T-helper 2 cell treated with Interferon-gamma antibody and Interleukin-4, amounts not matched to agents 5 μg/mL and 100 μg/mL, for 36 hours (primary cell): ENCODE measurements around the gene TEX11.
"Not testable (repeated sequence)": the region's sequence is repeated elsewhere in the genome, so short reads cannot be mapped to it uniquely, and the experiment has no call there.

Experiments used
- DNase-seq: peaks from one replicate; pipeline ENCODE4 v3.0.0; 2021; ENCODE audit warnings: low spot score
- H3K27ac Mint-ChIP-seq: one replicate; pipeline ENCODE4 v1.8.0; 2021; ENCODE audit warnings: mild to moderate bottlenecking, mixed read lengths
- H3K27me3 Mint-ChIP-seq: one replicate; pipeline ENCODE4 v1.8.0; 2021; ENCODE audit warnings: low read depth, mixed read lengths
- H3K36me3 Mint-ChIP-seq: one replicate; pipeline ENCODE4 v1.8.0; 2021; ENCODE audit warnings: low read depth, mixed read lengths
- H3K4me1 Mint-ChIP-seq: one replicate; pipeline ENCODE4 v1.8.0; 2021; ENCODE audit warnings: low read depth, mixed read lengths
- H3K4me3 Mint-ChIP-seq: one replicate; pipeline ENCODE4 v1.8.0; 2022; ENCODE audit warnings: mild to moderate bottlenecking, moderate library complexity, mixed read lengths
- H3K9me3 Mint-ChIP-seq: one replicate; pipeline ENCODE4 v1.8.0; 2021; ENCODE audit warnings: mixed read lengths

The TEX11 gene

DNA sequence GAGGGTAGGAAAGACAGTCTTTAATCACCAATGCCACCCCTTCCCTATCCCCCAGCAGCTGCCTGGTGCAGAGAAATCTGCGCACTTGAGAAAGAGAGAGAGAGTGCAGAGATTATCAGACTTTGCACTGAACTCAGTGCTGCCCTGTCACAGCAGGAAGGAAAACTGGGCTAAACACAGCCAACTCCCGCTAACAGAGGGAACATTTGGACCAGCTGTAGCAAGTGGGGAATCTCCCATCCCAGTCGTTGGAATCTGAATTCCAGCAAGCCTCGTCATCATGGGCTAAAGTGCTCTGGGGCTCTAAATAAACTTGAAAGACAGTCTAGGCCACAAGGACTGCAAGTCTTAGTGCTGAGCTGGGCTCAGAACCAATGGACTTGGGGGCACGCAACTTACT, 295.2 kb downstream of the TEX11 start:
- Mint-ChIP-seq H3K4me3 (no peak overlapping the region), H3K4me1 (peaks cover 2% of the 10 kb centered on the region), H3K27me3 (peaks cover 6% of the 10 kb centered on the region), H3K9me3 (no peaks in the 10 kb centered on the region), H3K27ac (no peak overlapping the region), H3K36me3 (no peaks in the 10 kb centered on the region)
- DNase-seq: no peak

DNA sequence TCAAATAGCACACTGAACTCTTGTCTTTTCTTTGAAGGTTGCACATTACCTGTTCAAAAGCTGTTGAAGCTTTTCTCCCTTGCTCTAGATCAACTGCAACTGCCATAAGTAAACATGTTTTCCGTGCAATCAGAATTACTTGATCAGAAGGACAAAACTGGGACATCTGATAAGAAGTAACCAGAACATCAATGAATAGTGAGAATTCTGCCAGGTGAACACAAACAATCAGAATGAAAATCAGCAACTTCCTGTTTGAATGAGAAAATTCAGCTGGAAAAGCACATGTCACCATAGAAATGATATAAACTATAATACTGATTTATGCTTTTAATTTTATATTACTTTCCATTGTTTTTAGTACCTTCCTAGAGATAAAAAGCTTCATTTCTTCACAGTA, 303.2 kb downstream of the TEX11 start:
- Mint-ChIP-seq H3K4me3 (no peak overlapping the region), H3K4me1 (no peaks in the 10 kb centered on the region), H3K27me3 (no peaks in the 10 kb centered on the region), H3K27ac (no peak overlapping the region), H3K36me3 (no peaks in the 10 kb centered on the region), H3K9me3 (no peaks in the 10 kb centered on the region)
- DNase-seq: no peak

DNA sequence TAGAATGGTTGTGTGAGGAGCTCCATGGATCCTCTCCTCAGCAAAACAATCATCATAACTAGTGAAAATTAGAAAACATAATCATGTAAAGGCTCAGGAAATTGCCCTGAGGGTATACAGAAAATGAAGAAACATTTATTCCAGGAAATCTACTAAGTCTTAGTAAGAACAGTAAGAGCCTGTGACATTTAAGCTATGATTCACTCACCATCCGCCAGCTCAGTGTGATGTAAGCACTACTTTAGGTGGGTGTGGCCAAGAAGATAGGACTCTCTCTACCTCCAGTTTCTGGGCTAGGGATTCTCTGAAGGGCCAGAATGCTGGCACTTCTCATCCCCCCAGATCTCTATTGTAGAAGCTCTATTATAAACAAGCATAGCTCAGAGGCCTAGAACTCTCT, 316.4 kb downstream of the TEX11 start:
- peak; percentile 46 for DNase-seq
- Mint-ChIP-seq H3K27ac (peak overlapping the region; percentile 20), H3K9me3 (peaks cover 4% of the 10 kb centered on the region), H3K36me3 (peaks cover 2% of the 10 kb centered on the region), H3K27me3 (no peaks in the 10 kb centered on the region), H3K4me1 (peaks cover 7% of the 10 kb centered on the region), H3K4me3 (no peak overlapping the region)

DNA sequence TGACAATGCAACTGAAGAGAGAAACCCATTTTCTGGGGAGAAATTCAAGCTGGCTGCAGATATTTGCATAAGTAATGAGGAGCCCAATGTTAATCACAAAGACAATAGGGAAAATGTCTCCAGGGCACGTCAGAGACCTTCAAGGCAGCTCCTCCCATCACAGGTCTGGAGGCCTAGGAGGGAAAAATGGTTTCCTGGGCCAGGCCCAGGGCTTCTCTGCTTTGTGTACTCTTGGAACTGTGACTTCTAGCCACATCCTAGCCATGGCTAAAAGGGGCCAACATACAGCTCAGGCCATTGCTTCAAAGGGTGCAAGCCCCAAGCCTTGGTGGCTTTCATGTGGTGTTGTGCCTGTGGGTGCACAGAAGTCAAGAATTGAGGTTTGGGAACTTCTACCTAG, 321.4 kb downstream of the TEX11 start:
- H3K4me1 Mint-ChIP-seq, H3K9me3 Mint-ChIP-seq, H3K27me3 Mint-ChIP-seq, H3K4me3 Mint-ChIP-seq, DNase-seq, H3K27ac Mint-ChIP-seq, H3K36me3 Mint-ChIP-seq: not testable (repeated sequence)

DNA sequence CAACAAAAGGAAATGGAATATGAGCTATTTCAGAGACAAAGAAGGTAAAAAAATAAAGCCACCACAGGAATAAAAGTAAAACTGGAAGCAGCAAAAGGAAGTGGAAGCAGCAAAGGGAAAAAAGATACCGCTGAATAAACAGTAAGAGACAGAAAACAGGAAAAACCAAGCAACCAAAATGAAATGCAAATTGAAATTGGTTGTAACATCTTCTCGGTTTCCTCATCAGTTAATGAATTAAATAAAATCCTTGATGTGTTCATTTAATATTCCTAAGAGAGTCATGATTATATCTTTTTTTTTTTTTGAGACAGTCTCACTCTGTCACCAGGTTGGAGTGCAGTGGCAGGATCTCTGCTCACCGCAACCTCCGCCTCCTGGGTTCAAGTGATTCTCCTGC, 331.1 kb downstream of the TEX11 start:
- Mint-ChIP-seq H3K27ac (no peak overlapping the region), H3K9me3 (peaks cover 13% of the 10 kb centered on the region), H3K4me1 (no peaks in the 10 kb centered on the region), H3K4me3 (no peak overlapping the region), H3K36me3 (no peaks in the 10 kb centered on the region), H3K27me3 (no peaks in the 10 kb centered on the region)
- DNase-seq: no peak

DNA sequence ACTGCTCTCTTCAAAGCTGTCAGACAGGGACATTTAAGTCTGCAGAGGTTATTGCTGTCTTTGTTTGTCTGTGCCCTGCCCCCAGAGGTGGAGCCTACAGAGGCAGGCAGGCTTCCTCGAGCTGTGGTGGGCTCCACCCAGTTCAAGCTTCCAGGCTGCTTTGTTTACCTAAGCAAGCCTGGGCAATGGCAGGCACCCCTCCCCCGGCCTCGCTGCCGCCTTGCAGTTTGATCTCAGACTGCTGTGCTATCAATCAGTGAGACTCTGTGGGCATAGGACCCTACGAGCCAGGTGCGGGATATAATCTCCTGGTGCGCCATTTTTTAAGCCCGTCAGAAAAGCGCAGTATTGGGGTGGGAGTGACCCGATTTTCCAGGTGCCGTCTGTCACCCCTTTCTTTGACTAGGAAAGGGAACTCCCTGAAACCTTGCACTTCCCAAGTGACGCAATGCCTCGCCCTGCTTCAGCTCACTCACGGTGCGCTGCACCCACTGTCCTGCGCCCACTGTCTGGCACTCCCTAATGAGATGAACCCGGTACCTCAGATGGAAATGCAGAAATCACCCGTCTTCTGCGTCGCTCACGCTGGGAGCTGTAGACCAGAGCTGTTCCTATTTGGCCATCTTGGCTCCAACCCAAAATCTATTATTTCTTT, 338.5 kb downstream of the TEX11 start:
- H3K27ac Mint-ChIP-seq, H3K9me3 Mint-ChIP-seq, H3K36me3 Mint-ChIP-seq, DNase-seq, H3K4me3 Mint-ChIP-seq, H3K27me3 Mint-ChIP-seq, H3K4me1 Mint-ChIP-seq: not testable (repeated sequence)

DNA sequence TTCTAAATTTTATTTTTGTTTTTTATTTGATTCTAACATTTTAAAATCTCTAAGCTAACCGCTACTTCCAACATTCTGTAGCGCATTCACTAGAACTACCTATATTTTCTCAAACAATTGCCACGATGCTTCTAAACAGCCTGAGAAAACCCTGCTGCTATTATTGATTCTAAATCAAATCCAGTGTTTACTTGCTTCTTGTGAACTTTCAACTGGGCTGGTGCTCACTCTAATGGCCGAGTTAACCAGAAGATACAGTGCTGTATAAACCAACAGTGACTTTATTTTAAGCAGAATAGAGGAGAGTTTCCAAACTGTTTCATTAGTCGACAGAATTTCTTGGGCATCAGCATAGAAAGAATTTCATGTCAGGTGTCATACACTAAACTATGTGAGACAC, 353.6 kb downstream of the TEX11 start:
- Mint-ChIP-seq H3K27ac (no peak overlapping the region), H3K27me3 (no peaks in the 10 kb centered on the region), H3K4me1 (peaks cover 8% of the 10 kb centered on the region), H3K9me3 (peaks cover 5% of the 10 kb centered on the region), H3K36me3 (no peaks in the 10 kb centered on the region), H3K4me3 (no peak overlapping the region)
- DNase-seq: no peak

DNA sequence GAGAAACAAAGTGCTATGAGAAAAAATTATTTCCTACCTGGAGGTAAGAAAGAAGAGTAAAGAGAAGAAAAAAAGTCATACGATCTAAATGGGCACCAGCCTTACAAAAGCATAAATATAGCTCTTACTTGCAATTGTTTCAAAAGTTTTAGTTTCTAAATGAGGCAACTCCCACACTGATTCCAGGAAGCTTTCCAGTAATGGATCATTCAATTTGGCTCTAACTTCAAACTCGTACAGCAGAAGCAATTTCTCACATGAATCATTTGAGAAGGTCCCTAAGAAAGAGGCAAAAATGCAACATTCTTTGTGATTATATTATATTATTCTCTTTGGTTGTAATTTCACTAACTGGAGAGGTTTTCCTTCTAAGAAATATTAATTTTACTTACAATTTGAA, 354.0 kb downstream of the TEX11 start:
- peaks cover 8% of the 10 kb centered on the region for H3K4me1 Mint-ChIP-seq
- no peak for DNase-seq
- H3K4me3 Mint-ChIP-seq: no peak overlapping the region

DNA sequence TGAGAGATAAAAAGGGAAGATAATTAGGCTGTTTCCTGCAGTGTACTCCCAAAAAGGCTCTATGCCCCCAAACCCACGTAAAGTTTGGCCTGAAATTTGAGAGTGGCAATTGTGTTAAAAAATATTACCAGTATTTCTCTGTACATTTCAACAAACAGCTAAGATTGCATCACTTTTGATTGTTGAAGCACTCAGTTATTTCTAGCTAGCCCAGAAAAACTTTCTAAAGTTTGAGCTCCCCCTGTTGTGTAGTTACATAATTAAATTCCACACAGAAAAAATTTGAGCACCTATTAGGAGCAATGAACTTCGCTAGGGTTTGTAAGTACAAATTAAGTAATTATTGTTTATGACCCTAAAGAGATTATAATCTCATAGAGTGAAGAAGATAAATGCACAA, 354.4 kb downstream of the TEX11 start:
- DNase-seq: no peak
- Mint-ChIP-seq H3K9me3 (peaks cover 5% of the 10 kb centered on the region), H3K27me3 (no peaks in the 10 kb centered on the region), H3K4me3 (no peak overlapping the region), H3K27ac (no peak overlapping the region), H3K4me1 (peaks cover 8% of the 10 kb centered on the region), H3K36me3 (no peaks in the 10 kb centered on the region)

More for the DNA sequence above, 354.0 kb downstream of the TEX11 start:
- Mint-ChIP-seq H3K27me3 (no peaks in the 10 kb centered on the region), H3K36me3 (no peaks in the 10 kb centered on the region), H3K9me3 (peaks cover 5% of the 10 kb centered on the region), H3K27ac (no peak overlapping the region)

DNA sequence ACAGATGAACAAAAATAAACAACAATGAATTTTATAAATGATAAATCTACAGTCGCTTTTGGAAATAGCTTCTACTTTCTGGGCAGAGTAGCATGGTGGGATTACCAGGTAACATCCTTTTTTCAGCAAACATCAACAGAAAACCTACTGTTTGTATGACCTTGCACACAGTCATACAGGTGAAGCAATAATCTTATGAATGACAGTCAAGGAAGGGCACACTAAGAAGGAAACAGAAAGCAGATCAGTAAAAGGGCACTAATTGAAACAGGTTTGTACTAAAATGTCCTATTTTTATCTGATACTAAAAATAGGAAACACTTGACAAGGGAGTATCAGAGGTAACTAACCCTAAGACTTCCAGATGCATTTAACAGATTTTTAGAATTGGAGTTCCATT, 355.0 kb downstream of the TEX11 start:
- DNase-seq: no peak
- peaks cover 3% of the 10 kb centered on the region for H3K9me3 Mint-ChIP-seq
- no peaks in the 10 kb centered on the region for H3K27me3 Mint-ChIP-seq
- H3K27ac Mint-ChIP-seq: no peak overlapping the region
- no peaks in the 10 kb centered on the region for H3K36me3 Mint-ChIP-seq
- H3K4me1 Mint-ChIP-seq: peaks cover 8% of the 10 kb centered on the region
- H3K4me3 Mint-ChIP-seq: no peak overlapping the region

DNA sequence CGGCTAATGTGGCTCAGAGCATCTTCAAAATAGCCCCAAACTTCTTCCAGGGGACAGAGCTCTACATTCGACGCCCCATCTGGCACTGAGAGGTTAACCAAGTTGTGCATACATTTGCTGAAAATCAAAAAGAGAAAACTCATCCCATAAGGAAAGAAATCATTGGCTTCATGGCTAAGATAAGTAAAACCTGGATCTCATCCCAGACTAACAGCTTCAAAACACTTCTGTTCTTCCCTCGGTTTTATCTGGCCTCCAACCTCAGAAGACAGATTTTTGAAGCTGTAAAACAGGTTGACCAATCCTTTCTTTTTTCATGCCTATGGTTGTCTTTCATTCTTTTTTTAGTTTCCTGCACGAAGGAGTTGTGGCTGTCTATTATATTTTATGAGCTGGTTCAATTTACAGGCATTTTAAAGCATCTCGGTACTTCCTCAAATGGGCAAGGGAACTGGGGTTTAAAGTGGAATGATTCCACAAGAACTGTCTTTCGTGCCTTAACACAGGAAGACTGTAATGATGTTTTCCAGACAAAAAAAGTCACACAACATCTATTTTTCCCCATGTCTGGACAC, 356.3 kb downstream of the TEX11 start:
- H3K4me3 Mint-ChIP-seq: no peak overlapping the region
- no peaks in the 10 kb centered on the region for H3K9me3 Mint-ChIP-seq
- peaks cover 8% of the 10 kb centered on the region for H3K4me1 Mint-ChIP-seq
- no peaks in the 10 kb centered on the region for H3K27me3 Mint-ChIP-seq
- no peak for DNase-seq
- no peak overlapping the region for H3K27ac Mint-ChIP-seq
- no peaks in the 10 kb centered on the region for H3K36me3 Mint-ChIP-seq

DNA sequence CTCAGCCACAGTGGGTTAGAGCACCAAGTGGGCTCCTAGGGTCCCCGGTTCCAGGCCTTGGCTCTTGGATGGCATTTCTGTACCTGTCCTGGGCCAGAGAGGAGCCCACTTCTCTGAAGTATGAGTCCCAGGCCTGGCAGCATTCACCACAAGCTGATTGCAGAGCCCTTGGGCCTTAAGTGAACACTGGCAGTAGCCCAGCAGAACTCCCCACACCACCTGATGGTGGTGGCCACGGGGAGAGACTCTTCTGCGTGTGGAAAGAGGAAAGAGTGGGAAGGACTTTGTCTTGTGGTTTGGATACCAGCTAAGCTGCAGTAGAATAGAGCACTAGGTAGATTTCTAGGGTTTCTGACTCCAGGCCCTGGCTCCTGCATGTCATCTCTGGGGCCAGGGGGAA, 359.1 kb downstream of the TEX11 start:
- no peak overlapping the region for H3K4me3 Mint-ChIP-seq
- H3K27me3 Mint-ChIP-seq: no peaks in the 10 kb centered on the region
- no peak overlapping the region for H3K27ac Mint-ChIP-seq
- no peaks in the 10 kb centered on the region for H3K36me3 Mint-ChIP-seq
- no peaks in the 10 kb centered on the region for H3K9me3 Mint-ChIP-seq
- H3K4me1 Mint-ChIP-seq: peaks cover 8% of the 10 kb centered on the region
- DNase-seq: no peak

DNA sequence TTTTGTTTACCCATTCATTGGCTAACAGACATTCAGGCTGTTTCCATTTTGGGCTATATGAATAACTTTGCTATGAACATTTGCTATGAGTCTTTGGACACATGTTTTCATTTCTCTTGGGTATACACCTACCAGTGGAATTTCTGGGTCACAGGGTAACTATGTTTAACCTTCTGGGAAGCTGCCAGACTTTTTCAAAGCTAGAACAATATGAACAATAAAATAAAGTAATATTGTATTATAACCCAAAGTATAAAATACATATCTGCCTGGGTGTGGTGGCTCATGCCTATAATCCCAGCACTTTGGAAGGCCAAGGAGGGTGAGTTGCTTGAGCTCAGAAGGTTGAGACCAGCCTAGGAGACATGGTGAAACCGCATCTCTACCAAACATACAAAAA, 373.3 kb downstream of the TEX11 start:
- no peak for DNase-seq
- no peaks in the 10 kb centered on the region for H3K9me3 Mint-ChIP-seq

DNA sequence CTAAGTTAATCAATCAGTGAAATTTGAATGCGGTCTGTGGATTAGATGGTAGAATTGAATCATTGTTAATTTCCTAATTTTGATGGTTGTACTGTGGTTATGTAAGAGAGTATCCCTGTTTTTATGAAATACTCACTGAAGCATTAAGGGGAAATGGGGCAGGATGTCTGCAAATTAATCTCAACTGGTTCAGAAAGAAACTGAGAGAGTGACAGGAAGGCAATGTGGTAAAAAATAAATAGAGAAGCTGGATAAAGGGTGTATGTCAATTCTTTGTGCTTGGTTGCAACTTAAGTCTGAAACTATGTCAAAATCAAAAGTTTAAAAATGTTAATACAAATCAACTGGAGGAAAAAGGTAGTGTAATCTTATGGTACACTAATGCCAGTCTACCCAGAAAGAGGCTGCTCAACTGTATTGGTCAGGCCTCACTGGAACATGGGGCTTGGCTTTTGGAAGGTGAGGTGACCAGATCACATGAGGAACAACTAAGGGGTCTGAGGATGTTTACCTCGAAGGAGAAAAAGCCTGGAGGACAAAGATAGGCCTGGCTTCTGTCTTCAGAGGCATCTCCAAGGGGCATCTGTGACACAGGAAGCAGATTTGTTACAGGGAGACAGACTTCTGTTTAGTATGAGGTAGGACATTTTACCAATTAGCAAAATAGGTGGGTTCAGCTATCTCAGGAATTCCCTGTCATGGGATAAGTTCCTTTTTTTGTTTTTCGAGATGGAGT, 380.7 kb downstream of the TEX11 start:
- peak overlapping the region; percentile 58 for H3K27ac Mint-ChIP-seq
- H3K9me3 Mint-ChIP-seq: no peaks in the 10 kb centered on the region
- no peak overlapping the region for H3K4me3 Mint-ChIP-seq
- peaks cover 6% of the 10 kb centered on the region for H3K27me3 Mint-ChIP-seq
- H3K4me1 Mint-ChIP-seq: peaks cover 8% of the 10 kb centered on the region
- H3K36me3 Mint-ChIP-seq: no peaks in the 10 kb centered on the region
- no peak for DNase-seq

More for the DNA sequence above, 373.3 kb downstream of the TEX11 start:
- Mint-ChIP-seq H3K27me3 (peaks cover 17% of the 10 kb centered on the region), H3K36me3 (no peaks in the 10 kb centered on the region), H3K4me1 (peaks cover 2% of the 10 kb centered on the region), H3K27ac (no peak overlapping the region), H3K4me3 (no peak overlapping the region)
